SK-N-MC (cell line): Measurements from ENCODE around the gene SYK.

ENCODE experiments used
- DNase-seq: peaks from one replicate; pipeline ENCODE4 v3.0.0-alpha.2; 2011; ENCODE audit warnings: low read depth, low spot score
- H3K27ac ChIP-seq: fragments of 200-600 bp; sonication (generic); 2 replicates; pipeline ENCODE4 v1.5.1; 2016; ENCODE audit warnings: mixed run types
- H3K36me3 ChIP-seq: fragments of 200-600 bp; sonication (generic); 2 replicates; pipeline ENCODE4 v1.6.1; 2017; ENCODE audit warnings: antibody characterized with exemption, low read length, mixed read lengths; ENCODE audit not compliant: insufficient read depth
- H3K4me3 ChIP-seq: fragments of 200-600 bp; sonication (generic); 2 replicates; pipeline ENCODE4 v1.5.1; 2016
- H3K9ac ChIP-seq: fragments of 200-600 bp; sonication (generic); 2 replicates; pipeline ENCODE4 v1.8.0; 2017; ENCODE audit warnings: mixed run types, mixed read lengths; ENCODE audit not compliant: insufficient read length
- H3K9me3 ChIP-seq: fragments of 200-600 bp; sonication (generic); 2 replicates; pipeline ENCODE4 v1.6.1; 2017; ENCODE audit warnings: low read depth, mild to moderate bottlenecking, antibody characterized with exemption, low read length, moderate library complexity, mixed read lengths
- EZH2 ChIP-seq: fragments of 200-600 bp; sonication (generic); IDR thresholded peaks from one replicate; pipeline ENCODE4 v1.6.1; 2017; ENCODE audit warnings: antibody characterized with exemption
- FOXP2 ChIP-seq: optimal IDR thresholded peaks from 2 replicates; pipeline ENCODE3; 2011; ENCODE audit warnings: mild to moderate bottlenecking, moderate library complexity; ENCODE audit not compliant: insufficient read depth; ENCODE audit errors: extremely low read length, control extremely low read depth
- POLR2AphosphoS5 ChIP-seq: IDR thresholded peaks from 2 replicates; pipeline ENCODE4 v1.6.1; 2012; ENCODE audit warnings: mild to moderate bottlenecking, low read depth, low read length, borderline replicate concordance

The SYK gene

GRCh38 chr9:90899287-90899686, 97.7 kb downstream of the SYK start:
- TF ChIP-seq POLR2AphosphoS5 (no peak), EZH2 (no peak), FOXP2 (no peak)
- H3K36me3 ChIP-seq = no peaks in the 10 kb centered on the region
- no peak overlapping the region for H3K4me3 ChIP-seq
- no peak overlapping the region for H3K9ac ChIP-seq
- H3K9me3 ChIP-seq = no peaks in the 10 kb centered on the region
- H3K27ac ChIP-seq = no peak overlapping the region
- no peak for DNase-seq

- H3K36me3 ChIP-seq = no peaks in the 10 kb centered on the region
- DNase-seq = no peak
- TF ChIP-seq POLR2AphosphoS5 (no peak), EZH2 (no peak), FOXP2 (no peak)
Measured at GRCh38 chr9:90900130-90900529, 98.5 kb downstream of the SYK start.

GRCh38 chr9:90901933-90902332, 100.3 kb downstream of the SYK start:
- no peak for DNase-seq
- H3K9ac ChIP-seq = no peak overlapping the region
- no peaks in the 10 kb centered on the region for H3K9me3 ChIP-seq
- TF ChIP-seq EZH2 (no peak), FOXP2 (no peak), POLR2AphosphoS5 (no peak)
- H3K27ac ChIP-seq = no peak overlapping the region
- H3K36me3 ChIP-seq = no peaks in the 10 kb centered on the region
- H3K4me3 ChIP-seq = no peak overlapping the region

More at GRCh38 chr9:90900130-90900529, 98.5 kb downstream of the SYK start:
- H3K9me3 ChIP-seq = no peaks in the 10 kb centered on the region
- no peak overlapping the region for H3K9ac ChIP-seq
- H3K4me3 ChIP-seq = no peak overlapping the region
- H3K27ac ChIP-seq = no peak overlapping the region

GRCh38 chr9:90903766-90904424, 102.3 kb downstream of the SYK start:
- Histone ChIP-seq H3K27ac (no peak overlapping the region), H3K9me3 (no peaks in the 10 kb centered on the region), H3K36me3 (no peaks in the 10 kb centered on the region), H3K4me3 (no peak overlapping the region), H3K9ac (no peak overlapping the region)
- DNase-seq = no peak
- TF ChIP-seq FOXP2 (no peak), EZH2 (no peak), POLR2AphosphoS5 (no peak)

GRCh38 chr9:90904706-90905478, 103.3 kb downstream of the SYK start:
- TF ChIP-seq POLR2AphosphoS5 (no peak), FOXP2 (no peak), EZH2 (no peak)
- H3K9ac ChIP-seq = no peak overlapping the region
- DNase-seq = no peak

GRCh38 chr9:90905822-90906221, 104.2 kb downstream of the SYK start:
- no peak overlapping the region for H3K4me3 ChIP-seq
- no peak overlapping the region for H3K27ac ChIP-seq
- H3K9me3 ChIP-seq = no peaks in the 10 kb centered on the region
- DNase-seq = no peak
- H3K9ac ChIP-seq = no peak overlapping the region
- TF ChIP-seq FOXP2 = no peak
- no peak for TF ChIP-seq POLR2AphosphoS5
- no peak for TF ChIP-seq EZH2
- no peaks in the 10 kb centered on the region for H3K36me3 ChIP-seq

More at GRCh38 chr9:90904706-90905478, 103.3 kb downstream of the SYK start:
- Histone ChIP-seq H3K27ac (no peak overlapping the region), H3K36me3 (no peaks in the 10 kb centered on the region), H3K9me3 (no peaks in the 10 kb centered on the region), H3K4me3 (no peak overlapping the region)

- DNase-seq = no peak
- Histone ChIP-seq H3K9me3 (no peaks in the 10 kb centered on the region), H3K9ac (no peak overlapping the region), H3K4me3 (no peak overlapping the region), H3K36me3 (no peaks in the 10 kb centered on the region), H3K27ac (no peak overlapping the region)
- TF ChIP-seq FOXP2 (no peak), POLR2AphosphoS5 (no peak), EZH2 (no peak)
Measured at GRCh38 chr9:90906316-90907055, 104.9 kb downstream of the SYK start.

- Histone ChIP-seq H3K36me3 (no peaks in the 10 kb centered on the region), H3K9me3 (no peaks in the 10 kb centered on the region), H3K27ac (no peak overlapping the region), H3K4me3 (no peak overlapping the region), H3K9ac (no peak overlapping the region)
- no peak for DNase-seq
- TF ChIP-seq FOXP2 (no peak), EZH2 (no peak)
Measured at GRCh38 chr9:90907056-90907445, 105.4 kb downstream of the SYK start.
